Hematopoietic multipotent progenitor cell treated with erythropoietin and hydrocortisone succinate and interleukin-3 and kit ligand, for 6 days (in vitro differentiated cells): ENCODE results near the gene SNAPC4.

Source experiments
- DNase-seq: peaks from one replicate; pipeline ENCODE4 v3.0.0-alpha.2; 2015

SNAPC4 gene

DNA sequence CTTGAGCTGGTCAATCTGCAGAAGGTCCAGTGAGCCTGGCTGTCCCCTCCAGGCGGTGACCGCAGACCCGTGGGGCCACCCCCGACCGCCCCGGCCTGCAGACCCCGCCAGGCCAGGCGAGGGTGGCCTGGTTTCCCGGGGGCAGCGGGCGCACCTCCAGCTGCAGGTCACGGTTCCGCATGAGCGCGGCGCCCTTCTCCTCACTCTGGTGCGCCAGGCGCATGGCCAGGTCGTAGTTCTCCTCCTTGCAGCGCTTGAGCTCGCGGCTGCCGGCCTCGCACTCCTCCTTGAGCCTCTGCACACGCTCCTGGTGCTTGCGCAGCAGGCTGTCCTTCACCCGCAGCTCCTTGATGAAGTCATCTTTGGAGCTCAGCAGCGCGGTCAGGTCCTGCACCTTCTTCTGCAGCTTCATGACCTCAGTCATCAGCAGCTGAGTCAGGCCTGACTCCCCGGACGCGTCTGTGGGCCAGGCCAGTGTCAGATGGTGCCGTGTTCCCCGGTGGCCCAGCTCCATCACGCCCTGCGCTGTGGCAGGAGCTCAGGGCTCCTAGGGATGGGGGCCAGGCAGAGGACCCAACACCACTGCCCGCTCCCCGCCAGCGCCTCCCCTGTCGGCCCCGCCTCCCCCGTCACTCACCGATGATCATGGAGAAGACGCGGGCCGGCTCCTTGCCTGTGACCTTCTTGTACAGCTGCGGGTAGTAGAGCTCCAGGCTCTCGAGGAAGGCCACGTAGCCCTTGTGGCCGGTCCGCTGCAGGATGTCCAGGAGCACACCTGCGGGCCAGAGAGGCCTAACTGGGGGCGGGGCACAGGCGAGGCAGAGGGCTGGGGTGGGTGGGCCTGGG is 29.1 kb downstream of the SNAPC4 start:
- no peak for DNase-seq

DNA sequence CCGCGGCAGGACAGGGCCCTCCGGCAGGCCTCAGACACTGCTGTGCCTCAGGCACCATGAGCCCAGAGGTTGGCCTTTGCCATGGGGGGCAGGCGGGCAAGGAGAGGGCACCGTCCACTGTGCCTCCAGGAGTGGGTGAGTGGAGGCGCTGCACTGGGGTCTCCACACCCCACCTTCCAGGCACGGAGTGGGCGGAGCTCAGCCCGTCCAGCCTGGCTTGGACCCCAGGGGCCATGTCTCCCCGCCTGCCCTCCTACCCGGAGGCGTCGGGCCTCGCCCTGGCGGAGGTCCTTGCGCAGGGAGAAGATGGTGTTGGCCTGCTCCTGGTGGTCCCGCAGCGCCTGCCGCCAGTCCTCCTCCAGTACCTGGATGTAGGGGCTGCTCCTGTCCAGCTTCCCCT is 29.9 kb downstream of the SNAPC4 start:
- no peak for DNase-seq

DNA sequence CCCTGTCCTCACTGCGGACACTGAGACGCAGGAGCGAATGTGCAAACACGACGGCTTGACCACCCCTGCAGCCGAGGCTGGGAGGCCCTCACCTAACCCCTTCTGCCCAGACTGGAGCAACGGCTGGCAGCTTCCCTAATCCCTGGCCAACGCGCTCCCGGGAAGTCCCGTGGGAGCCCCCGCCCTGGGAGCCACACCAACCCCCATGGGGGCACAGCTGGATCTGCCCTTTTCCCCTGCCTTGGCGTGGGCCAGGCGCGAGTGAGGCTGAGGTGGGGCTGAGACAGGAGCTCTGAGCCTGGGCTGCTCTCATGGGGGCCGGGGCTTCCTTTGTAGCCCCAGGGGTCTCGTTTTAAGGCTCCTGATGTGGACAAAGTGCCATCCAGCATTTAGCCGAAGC is 31.8 kb downstream of the SNAPC4 start:
- DNase-seq, result no peak

DNA sequence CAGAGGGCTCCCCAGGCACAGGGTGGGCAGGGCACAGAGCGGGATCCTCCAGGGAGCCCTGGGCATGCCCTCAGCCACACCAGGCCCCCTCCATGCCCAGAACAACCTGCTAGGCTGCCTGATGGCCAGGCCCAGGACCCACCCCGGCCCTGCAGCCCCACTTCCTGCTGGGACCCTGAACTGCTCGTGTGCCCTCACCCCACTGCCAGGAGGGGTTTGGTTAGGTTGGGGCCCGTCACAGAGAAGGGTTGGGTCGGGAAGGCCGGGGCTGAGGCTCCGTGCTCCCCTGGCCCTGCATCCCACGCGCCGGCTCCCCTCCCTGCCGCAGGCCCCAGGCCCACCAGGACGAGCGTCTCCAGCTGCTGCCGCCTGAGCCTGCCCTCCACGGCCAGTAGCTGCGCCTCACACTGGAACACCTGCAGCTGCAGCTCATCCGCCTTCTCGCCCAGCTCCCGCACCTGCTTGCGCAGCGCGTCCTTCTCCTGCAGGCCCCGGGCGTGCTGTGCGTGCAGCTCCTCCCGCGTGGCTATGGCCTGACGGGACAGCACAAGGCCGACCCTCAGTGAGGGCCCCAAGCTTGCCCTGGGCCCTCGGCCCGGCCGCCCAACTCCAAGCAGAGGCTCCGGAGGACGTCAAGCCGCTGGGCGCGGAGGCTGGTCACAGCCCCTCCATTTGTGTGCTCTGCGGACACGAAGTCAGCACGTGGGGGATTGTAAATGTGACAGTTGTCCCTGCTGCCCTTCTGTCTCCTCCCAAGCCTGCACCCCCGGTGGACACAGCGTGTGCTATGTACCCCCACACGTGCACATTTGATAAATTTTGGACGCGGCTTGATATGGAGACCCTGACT is 32.4 kb downstream of the SNAPC4 start:
- no peak for DNase-seq

DNA sequence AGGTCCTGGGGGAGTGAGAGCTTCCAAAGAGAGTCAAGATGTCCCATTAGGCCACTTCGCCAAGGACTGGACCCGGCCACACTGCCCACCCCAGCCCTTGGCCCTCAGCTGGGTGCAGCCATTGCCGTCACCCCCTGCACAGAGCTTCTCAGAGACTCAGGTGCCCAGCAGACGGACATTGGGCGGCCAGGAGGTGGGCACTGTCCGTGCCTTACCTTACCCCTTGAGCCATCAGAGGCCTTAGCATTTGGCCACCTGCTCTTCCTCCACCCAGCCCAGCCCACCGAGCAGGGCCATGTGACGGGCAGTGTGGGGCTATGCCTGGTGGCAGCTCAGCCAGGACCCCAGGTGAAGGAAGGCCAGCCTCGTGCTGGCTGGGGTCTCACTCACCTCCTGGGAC is 33.1 kb downstream of the SNAPC4 start:
- DNase-seq, result no peak

DNA sequence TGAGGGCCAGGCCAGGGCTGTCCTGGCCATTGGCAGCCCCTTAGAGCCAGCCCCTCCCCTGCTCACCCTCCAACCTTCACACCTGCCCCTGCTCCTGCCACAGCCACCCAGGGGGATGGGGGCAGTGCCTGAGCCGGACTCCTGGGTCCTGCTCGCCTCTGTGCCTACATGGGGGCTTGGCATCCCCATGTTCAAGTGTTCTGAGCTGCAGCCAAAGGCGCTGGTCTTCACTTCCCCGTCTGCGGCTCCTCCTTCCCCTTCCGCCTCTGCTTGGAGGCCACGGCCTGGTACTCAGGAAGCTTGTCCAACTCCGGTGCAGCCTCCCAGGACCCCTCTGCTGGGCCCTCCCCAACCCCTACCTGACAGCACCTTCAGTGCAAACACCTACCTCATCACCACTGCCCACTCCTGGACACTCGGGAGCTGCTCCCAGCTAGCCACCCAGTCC is 34.2 kb downstream of the SNAPC4 start:
- DNase-seq, result peak; percentile 37

DNA sequence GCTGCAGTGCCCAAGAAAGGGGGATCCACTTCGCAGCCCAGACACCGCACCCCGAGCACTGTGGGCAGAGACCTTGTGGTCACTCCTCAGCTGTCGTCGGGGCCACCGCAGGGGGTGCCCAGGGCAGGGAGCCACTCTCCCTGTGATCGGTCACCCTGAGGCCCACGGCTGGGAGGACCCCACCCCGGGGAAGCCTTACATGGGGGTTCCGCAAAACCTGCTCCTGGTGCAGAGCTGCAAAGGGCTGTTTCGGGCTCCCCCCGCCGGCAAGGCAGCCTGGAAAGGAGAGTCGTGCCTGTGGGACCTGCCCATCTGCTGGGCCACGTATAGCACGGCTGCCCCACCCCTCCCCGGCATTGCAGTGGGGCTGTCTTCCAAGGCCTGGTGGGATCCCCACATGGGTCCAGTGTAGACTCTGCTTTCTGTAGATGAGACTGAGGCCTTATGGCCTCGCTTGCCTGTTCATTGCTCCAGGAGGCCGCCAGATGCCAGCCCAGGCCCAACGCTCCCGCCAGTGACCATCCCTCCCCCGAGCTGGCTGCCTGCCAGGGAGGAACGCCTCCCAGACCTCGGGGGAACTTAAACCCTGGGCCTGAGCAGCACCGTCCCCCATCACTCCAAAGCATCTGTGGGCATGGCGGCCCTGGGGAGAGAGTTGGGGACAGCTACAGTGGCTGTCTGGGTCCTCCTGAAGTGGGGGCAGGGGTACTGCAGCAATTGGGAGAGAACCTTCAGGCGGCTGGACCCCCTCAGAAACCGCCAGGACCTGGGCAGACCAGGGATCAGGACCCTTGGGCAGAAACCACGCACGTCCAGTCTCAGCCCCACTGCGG is 34.8 kb downstream of the SNAPC4 start:
- DNase-seq, result peak; percentile 40

DNA sequence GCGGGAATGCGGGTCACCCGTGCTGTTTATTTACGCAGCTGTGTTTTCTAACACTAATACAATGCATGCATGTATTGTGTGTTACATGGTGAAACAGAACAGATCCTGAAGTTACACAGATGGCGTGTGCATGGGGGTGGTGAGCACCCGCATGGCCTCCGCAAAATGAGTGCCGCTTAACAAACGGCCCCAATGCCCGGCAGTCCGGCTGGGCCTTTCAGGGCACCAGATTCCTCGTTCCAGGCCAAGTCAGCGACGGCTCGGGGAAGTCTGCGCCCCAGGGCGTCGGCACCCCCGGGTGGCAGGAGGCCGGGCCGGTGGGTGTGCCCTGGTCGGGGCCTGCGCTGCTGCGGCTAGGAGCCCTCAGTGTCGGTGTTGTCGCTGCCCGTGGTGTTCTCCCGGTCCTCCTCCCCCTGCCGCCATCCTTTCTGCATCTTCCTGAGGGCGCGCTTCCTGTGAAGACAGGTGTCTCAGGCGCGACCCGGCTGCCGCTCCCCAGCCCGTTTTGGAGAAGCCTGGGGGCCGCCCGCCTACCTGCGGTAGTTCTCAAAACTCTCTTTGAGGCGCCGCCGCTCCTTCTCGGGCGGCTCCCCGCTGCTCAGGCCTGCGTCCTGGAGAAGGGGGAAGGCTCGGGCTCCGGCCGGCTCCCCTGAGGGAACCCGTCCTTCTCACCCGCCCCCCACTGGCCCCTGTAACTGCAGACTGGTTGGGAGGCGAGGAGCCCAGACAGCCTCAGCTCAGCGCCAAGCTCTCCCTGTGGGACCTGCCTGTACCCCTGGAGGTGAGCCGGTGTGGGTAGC is 35.8 kb downstream of the SNAPC4 start:
- no peak for DNase-seq

DNA sequence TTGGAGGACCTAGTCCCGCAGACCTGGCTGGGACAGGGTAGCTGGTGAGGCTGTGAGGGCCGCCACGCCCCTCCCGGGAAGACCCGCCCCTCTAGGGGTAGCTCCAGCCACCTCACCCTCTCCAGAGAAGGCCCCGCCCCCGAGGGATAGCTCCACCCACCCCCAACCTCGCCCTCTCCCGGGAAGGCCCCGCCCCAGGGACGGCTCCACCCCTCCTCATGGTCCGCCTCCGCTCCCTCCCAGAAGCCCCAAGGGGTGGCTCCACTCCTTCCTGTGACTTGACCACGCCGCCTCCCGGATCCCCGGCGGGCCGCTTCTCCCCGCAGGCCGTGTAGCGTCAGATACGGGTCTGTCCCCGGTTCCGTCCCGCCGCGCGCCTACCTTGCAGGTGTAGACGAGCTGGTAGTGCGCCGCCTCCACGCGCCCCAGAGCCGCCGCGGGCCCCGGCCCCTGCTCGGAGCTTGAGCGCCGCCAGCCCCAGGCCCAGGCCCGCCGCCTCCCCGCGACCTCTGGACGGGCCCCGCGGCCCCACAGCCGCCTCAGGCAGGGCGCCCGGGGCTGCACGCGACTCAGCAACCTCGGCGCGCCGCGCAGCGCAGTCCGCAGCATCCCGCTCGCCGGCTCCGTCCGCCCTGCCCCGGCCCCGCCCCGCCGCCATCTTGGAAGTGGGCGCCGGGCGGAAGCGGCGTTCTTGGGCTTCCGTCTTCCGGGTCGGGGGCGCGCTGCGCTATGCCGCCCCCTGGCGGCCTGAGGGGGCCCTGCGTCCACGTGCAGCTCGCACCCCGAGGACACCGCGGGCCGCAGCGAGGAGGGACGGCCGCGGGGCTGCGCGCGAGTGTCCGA is 36.6 kb downstream of the SNAPC4 start, which contains the start of gene DNLZ:
TSS of gene DNLZ (minus strand) at position 639 of the 843 bp plus-strand sequence. CDS start at position 609, 30 bp downstream.
- peak; percentile 97 for DNase-seq

DNA sequence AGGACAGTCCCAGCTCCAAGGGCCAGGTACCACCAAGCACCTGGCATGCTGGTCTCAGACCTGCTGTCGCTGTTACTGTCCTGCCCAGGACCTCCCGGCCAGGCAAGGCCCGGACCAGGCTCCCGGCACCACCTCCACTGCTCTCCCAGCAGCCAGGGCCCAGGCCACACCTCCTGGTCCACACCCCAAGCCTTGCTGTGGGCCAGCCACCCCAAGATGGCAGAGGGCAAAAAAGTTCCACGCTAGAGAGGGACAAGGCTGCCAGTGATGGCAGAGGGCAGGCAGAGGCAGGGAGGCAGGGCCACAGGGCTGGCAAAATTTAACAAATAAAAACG is 37.6 kb downstream of the SNAPC4 start:
- DNase-seq, result no peak

DNA sequence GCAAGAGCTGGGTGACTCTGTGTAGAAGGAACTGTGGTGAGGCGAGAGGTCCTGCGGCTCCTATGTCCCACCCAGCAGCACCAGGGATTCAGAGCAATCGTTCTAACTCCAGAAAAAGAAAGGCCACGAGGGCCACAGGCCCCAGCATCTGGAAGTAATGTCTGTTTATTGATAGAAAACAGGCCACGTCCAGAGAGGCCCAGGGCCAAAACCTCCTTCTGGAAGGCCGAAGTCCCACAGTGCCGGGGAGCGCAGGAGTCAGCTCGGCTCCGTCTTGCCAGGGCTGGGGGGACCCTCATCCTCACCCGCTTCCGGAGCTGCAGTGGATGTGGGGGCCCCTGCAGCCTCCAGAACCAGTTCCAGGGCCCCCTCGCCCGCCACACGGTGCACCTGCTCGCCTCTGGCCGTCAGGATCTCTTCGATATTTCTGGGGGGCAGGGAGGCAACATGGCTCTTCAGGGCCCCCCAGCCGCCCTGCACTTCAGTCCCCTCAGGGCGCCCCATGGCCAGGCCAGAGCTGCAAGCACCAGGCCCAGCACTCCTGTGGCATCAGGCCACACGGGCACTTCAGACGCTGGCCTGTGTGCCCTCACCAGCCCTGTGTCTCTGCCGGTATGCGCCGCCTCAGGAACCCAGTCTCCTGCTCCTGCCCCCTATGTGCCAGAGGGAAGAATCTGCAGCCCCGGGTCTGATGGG is 38.1 kb downstream of the SNAPC4 start:
- no peak for DNase-seq

DNA sequence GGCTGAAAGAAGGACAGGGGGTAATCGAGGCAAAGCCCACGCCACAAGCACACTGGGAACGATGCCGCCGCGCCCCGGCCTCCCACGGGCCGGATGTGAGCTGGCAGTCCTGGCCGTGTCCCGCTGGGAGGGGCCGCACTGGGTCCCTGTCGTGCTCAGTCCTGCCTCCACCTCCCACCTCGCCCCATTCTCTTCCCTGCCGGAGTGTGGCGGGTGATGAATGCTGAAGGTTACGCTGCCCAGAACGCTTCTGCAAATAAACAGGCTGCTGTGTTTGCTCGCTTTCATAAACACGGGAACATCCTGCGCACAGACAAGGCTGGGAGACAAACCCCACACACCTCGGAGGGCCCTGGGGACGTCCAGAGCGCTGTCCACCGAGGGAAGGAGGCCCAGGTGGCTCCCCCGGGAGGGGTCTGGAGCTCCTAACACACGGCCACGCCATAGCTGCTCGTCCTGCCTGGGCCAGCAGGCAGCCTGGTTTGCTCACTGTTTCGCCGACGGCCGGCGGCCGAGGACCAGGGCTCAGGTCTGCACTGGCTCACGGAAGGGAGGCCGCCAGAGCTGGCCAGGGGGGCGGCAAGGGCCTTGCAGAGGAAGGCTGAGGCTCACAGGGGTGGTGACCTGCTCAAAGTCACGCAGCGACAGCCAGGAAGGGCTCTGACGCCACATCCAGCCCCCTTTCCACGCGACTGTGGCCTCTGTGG is 38.8 kb downstream of the SNAPC4 start:
- no peak for DNase-seq

DNA sequence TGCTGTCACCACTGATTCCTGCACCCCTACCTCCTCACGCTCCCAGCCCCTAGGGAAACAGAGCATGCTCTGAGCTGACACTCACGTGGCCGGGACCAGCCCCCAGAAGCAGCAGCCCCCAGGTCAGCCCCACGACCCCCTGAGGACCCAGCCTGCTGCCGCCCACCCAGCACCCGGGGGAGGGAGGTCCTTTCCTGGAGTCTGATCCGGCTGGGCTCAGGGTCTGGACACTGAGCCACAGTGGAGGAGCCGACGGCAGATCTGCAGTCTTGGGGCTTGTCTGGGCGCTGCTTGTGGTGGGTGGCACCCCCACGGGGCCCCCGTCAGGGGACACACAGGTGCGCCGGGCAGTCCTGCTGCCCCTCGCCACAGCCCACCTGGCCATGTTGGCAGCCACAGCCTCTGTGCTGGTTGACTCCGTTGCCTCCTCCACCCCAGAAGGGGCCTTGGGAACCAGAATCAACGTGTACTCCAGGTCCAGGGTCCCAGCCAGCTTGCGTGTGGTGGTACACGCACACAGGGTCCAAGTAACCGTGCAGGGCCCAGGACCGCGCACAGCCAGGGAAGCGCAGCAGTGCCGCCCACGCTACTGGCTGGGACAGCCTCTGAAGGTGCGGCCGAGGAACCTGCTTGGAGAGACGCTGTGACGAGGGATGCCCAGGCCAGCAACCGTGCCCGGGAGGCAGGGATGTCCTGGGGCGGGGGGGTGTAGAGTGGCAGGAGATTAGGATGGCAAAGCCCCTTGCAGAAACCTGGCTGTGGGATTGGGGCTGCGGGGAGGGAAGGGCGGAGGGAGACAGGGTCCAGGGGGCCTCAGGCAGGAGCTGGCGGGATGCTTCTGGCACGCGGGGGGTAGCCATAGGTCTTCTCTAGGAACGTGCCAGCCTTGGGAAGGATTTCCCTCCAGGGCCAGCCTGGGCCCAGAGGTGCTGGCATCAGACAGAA is 39.9 kb downstream of the SNAPC4 start:
- no peak for DNase-seq

DNA sequence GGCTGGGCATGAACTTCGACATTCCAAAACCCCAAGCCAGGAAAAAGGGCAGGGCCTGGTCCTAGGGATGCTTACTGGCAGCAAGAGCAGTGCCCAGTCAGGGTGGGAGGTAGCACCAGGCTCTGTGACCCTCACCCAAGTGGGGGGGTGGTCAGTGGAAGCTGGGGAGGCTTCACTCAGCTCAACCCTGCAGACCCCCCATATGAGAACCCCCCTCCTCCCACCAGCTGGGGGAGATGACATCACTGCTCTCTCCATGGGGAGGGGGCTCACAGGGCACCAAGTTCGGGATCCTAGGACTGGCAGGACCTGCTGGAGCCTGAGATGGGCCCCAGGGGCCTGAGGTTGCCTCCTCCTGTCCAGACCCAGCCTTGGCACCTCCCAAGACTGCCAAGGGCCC is 41.1 kb downstream of the SNAPC4 start:
- DNase-seq, result no peak

DNA sequence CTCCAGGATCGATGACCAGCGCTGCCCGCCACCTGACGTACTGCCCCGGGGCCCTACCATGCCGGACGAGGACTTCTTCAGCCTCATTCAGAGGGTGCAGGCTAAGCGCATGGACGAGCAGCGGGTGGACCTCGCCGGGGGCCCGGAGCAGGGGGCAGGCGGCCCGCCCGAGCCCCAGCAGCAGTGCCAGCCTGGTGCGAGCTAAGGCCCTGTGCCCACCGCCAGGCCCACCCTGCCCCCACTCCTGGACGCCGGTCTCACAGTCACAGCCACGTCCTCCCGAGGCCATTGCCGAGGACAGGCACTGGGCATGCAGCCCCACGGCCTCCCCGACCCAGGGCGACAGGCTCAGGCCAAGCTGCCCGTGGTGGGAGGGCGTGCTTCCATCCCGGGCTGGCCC is 42.0 kb downstream of the SNAPC4 start:
- no peak for DNase-seq

DNA sequence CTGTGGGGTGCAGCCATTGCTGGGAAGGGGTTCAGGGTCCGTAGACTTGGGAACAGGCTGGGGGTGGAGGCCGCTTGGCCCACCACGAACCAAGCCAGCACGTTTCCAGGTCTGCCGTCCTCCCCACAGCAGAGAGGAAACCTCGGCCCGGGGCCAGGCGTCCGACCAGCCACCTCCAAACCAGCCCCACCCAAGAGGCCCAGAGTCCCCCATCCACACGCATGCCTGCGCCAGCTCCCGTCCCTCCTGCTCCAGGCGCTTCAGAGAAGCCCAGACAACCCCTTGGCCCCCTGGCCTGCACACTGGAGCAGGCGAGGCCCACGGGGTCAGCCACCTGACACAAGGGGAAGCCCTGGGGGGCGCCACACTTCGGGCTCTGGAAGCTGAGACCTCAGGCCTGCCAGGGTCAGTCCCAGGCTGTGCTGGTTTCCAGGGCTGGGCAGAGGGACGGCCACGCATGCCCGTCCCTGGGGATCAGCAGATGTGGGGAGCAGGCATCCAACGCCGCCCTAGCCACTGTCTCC is 42.7 kb downstream of the SNAPC4 start:
- DNase-seq, result no peak

DNA sequence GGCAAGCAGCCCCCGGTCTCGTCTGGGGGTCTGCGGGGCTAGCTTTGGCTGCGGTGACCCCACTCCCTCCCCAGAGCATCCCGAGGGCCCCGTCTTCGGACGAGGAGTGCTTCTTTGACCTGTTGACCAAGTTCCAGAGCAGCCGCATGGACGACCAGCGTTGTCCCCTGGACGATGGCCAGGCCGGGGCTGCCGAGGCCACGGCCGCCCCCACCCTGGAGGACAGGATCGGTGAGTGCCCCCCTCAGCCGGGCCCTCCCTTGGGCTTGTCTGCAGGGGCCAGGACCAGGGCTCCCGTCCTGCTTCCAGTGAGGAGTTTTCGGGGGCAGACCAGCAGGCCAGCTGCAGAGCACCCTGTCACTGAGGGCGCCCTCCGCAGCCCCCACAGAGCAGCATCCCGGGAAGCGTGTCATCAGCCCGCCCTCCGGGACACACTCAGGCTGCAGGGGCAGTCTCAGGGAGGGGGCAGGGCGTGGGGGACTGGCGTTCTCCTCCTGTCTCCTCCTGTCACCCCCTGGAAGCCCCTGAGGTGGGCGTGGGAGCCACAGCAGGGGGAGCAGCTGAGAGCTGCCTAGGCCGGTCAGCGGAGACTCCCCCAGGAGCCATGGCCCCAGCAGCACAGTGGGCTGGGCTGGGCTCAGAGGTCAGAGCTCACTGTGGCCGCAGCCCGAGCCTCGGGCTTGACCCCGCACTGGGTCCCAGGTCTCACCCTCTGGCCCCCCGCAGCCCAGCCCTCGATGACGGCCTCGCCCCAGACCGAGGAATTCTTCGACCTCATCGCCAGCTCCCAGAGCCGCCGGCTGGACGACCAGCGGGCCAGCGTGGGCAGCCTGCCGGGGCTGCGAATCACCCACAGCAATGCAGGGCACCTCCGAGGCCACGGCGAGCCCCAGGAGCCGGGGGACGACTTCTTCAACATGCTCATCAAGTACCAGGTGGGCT is 44.1 kb downstream of the SNAPC4 start:
- no peak for DNase-seq
